ENCODE measurements around the gene MAPK12. TPM values are rescaled to one million over a fixed set of nuclear protein-coding genes. Genes with fewer than 3 reads are reported as not detected.

The MAPK12 gene
- total RNA-seq, 1 experiment from 2014 or later: 86.7 TPM

GRCh38 chr22:50276143-50276542 is 14.7 kb upstream of the MAPK12 start:
- H3K79me2 ChIP-seq (ENCODE audit: insufficient read depth, low read length): peaks cover 4% of the 10 kb centered on the region; the same call in 1 of the 2 replicates
- BruUV-seq (replicated peaks): no TSS peak
- ATAC-seq (peak; percentile 38), DNase-seq (ENCODE audit: low read depth, low spot score) (no peak)
- no peaks in the 10 kb centered on the region for H3K27me3 ChIP-seq (ENCODE audit: insufficient read depth, low read length)
- peak overlapping the region; percentile 22; the same call in 1 of the 2 replicates for H3K27ac ChIP-seq (ENCODE audit: low read depth, low read length)
- CTCF ChIA-PET: interaction anchor here (1.1 to 1.5 kb wide), 4 partner anchors 18 to 222 kb away, joined by 3 read pairs; no protein-coding TSS in a partner anchor
- no peak overlapping the region for H2AFZ ChIP-seq (ENCODE audit: low read depth, low read length, poor library complexity, severe bottlenecking)
- peaks cover 7 to 31% of the 10 kb centered on the region in 2 experiments for H3K4me1 ChIP-seq (ENCODE audit: control insufficient read depth in 1 of 2, insufficient read depth in 2 of 2, low read length in 2 of 2)
- no peak overlapping the region for H3K9ac ChIP-seq (ENCODE audit: low read length)
- RAD21 ChIA-PET (ENCODE audit: low non-redundant PET in 1 of 2, low total read pairs in 2 of 2, uncharacterized antibody in 2 of 2, unreplicated experiment in 2 of 2): interaction anchor here in 1 of 2 experiments (0.6 kb wide), 1 partner anchor 25 kb away, joined by 3 read pairs; no protein-coding TSS in a partner anchor
- no peak overlapping the region for H3K4me2 ChIP-seq (ENCODE audit: low read length)
- H3K36me3 ChIP-seq (ENCODE audit: control insufficient read depth in 1 of 2, insufficient read depth in 2 of 2, low read length in 2 of 2): peaks cover 22 to 61% of the 10 kb centered on the region in 2 experiments
- H3K9me2 ChIP-seq (ENCODE audit: insufficient read depth): no peaks in the 10 kb centered on the region
- TF ChIP-seq ATF3 (IDR thresholded peaks at IDR 0.05) (no peak), YY1 (IDR thresholded peaks at IDR 0.05; ENCODE audit: extremely low read depth, insufficient replicate concordance, low read depth, low read length) (no peak), CTCF (IDR thresholded peaks at IDR 0.05 in 2 of 3, conservative IDR thresholded peaks at IDR 0.05 in 1 of 3; ENCODE audit: borderline replicate concordance in 1 of 3, insufficient read depth in 1 of 3, low read depth in 2 of 3, low read length in 2 of 3) (peak in 2 of 3 experiments; percentile 63 to 98), RAD21 (IDR thresholded peaks at IDR 0.05; ENCODE audit: low read depth) (peak; percentile 35), TCF7L2 (IDR thresholded peaks at IDR 0.05; ENCODE audit: borderline replicate concordance, extremely low read depth, insufficient read depth, insufficient read length) (no peak)
- intact Hi-C loops (cut with micrococcal nuclease): no loop called here
- H3K9me3 ChIP-seq (ENCODE audit: control insufficient read depth in 1 of 2, insufficient read depth in 1 of 2, low read depth in 1 of 2, low read length in 2 of 2): peaks cover 4 to 11% of the 10 kb centered on the region in 2 experiments; a peak in 2 of 4 replicates
- H3K4me3 ChIP-seq (replicated peaks in 1 of 2; ENCODE audit: low read depth in 1 of 2, low read length in 2 of 2): no peak overlapping the region
- H4K20me1 ChIP-seq (ENCODE audit: insufficient read depth): no peaks in the 10 kb centered on the region
- POLR2A ChIA-PET: no interaction called here
